Uterus (tissue), 2 donors: Measurements from ENCODE around the gene WNT2B.

Experiments used
- CTCF ChIP-seq, 4 experiments: fragments of 200-600 bp in 2 of 4; fragments of 450-650 bp in 2 of 4; sonication (generic) in 2 of 4; IDR thresholded peaks; one replicate each; pipeline ENCODE4 v1.5.1; 2016 to 2019; ENCODE audit warnings: antibody characterized with exemption in 4 of 4, mild to moderate bottlenecking in 2 of 4, moderate library complexity in 1 of 4
- POLR2A ChIP-seq, 2 donors: fragments of 450-650 bp; IDR thresholded peaks; one replicate each; pipeline ENCODE4 v1.6.1; 2016; ENCODE audit warnings: antibody characterized with exemption in 2 of 2, mild to moderate bottlenecking in 1 of 2, moderate library complexity in 1 of 2

- no peak for TF ChIP-seq CTCF (IDR thresholded peaks at IDR 0.05)
- no peak for TF ChIP-seq POLR2A (IDR thresholded peaks at IDR 0.05)
These were observed 7.4 kb downstream of the WNT2B start for GRCh38 chr1:112516141-112516540.
